Skeletal muscle cell (primary cell): ENCODE results near the gene TMEM31.
"Not testable (repeated sequence)": the region's sequence is repeated elsewhere in the genome, so short reads cannot be mapped to it uniquely, and the experiment has no call there.

Experiments used
- DNase-seq: peaks from one replicate; pipeline ENCODE4 v3.0.0-alpha.2; 2010; ENCODE audit warnings: low read depth
- H3K4me3 ChIP-seq: 2 replicates; pipeline ENCODE4 v1.5.1; 2011; ENCODE audit warnings: low read depth, mild to moderate bottlenecking, control low read depth, low read length, moderate library complexity

Gene TMEM31

GRCh38 chrX:103718120-103718519 lies 7.4 kb downstream of the TMEM31 start:
- no peak for DNase-seq
- no peak overlapping the region for H3K4me3 ChIP-seq

- no peak for DNase-seq
- no peak overlapping the region for H3K4me3 ChIP-seq
These were observed 11.8 kb downstream of the TMEM31 start for GRCh38 chrX:103722505-103722904.

DNA sequence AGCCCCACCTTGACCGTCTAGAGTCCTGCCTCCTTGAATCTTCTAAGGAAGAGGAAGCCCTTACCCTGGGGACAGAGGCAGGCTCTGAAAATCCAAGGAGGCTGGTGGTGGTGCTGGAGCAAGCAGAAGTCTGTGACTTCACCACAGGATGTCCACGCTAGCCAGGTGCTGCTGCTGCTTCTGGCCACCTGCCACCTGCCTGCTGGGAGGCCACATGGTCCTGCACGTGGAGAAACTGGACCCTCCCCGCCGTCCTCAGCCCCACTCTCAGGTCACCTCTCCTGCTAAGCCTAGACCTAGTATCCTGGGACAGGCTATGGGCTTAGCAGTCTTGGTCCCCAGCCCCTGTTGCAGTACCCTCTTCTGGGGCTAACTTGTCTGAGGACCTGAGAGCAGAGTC lies 15.8 kb downstream of the TMEM31 start:
- H3K4me3 ChIP-seq, result no peak overlapping the region

DNA sequence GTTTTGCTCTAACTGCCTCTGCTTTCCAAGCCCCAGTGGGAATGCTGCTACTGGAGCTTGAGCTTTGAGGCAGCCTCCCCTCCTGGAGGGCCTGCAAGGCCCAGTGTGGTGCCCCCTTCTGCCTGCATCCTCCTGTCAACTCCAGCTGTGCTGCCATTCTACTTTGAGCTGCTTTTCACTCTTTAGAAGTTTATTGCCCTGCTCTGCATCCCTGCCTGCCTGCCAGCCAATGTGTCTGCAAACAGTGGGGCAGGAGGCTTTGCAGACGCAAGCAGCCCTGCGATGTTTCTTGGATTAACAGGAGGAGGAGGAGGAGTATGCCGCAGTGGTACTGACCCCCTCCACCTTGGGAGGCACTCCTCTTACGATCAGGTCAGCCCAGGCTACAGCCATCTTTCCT lies 16.4 kb downstream of the TMEM31 start:
- DNase-seq, result no peak
- no peak overlapping the region for H3K4me3 ChIP-seq

More for the DNA sequence above, 15.8 kb downstream of the TMEM31 start:
- no peak for DNase-seq

DNA sequence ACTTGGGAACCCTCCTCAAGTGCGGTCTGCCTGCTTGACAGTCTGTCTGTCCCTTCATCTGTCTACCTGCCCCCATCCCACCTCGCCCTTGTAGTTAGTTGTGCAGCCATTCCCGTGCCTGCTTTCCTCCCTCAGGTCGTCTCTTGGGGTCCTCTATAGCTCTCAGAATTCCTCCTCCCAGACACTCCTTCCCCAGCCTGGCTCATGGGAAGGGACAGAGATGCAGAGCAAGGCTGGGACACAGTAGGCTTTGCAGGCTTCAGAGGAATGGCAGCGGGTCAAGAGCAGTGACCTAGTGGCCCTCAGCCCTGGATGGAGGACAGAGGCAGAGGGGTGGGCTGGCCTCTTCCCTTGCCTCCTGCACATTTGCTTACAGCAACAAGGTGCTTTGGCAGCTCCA lies 18.3 kb downstream of the TMEM31 start:
- no peak for DNase-seq

DNA sequence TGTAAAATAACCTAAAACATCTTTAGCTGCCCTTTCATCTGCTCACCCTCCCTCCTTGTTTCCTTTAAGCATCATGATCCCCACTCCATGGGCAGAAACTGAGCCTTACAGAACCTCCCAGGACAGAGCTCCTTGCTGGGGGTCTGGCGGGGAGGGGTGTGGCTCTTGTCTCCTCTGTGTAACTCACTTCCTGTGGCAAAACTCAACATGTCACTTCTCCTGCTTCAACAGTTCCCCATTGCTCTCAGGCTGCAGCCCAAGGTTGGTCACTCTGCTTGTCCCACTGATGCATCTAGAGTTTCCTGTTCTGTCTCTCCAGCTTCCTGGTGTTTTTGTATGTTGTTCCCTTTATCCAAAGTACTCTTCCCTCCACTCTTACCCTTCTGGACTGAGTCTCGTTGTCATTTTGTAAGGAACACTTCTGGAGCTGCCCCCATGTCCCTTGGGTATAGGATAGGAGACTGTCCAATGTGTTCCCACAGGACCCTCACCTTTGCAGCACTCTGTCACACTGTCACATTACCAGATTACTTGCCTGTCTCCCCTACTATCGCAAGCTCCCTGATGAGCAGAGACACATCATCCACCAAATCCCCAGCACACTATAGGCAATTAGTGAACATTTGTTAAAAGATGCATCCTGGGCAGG lies 19.6 kb downstream of the TMEM31 start:
- DNase-seq, result no peak
- H3K4me3 ChIP-seq, result no peak overlapping the region

More for the DNA sequence above, 18.3 kb downstream of the TMEM31 start:
- no peak overlapping the region for H3K4me3 ChIP-seq

DNA sequence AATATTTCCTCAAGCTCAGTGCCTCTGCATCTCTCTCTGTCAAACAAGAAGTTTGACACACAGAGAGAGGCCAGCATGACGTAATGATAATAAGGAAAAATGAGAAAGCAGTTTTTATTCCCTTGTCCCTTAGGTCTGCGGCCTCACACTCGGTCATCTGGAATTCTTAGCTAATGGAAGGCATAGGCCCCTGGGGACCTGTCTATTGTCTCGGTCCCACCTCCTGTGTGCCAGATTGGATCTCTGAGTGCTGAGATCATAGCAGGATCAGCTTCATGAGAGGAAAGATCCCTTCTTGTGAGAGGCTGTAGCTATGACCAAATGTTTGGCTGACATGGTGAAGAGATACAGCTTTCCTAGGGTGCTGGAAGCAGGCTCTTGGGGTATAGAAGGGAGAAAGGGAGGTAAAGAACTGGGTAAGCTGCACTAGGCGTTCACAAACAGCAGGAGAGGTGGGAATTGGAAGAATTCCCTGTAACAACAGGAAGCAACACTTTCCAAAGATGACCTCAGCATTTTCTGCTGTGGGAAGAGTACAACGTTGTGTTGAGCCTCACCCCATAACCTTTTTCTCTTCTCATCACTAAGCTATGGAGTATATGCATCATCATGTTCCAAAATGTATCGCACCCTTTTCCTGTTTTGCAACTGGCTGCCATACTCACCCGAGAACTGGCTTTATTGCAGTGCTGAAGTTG lies 20.2 kb downstream of the TMEM31 start:
- no peak overlapping the region for H3K4me3 ChIP-seq
- DNase-seq, result peak; percentile 90

DNA sequence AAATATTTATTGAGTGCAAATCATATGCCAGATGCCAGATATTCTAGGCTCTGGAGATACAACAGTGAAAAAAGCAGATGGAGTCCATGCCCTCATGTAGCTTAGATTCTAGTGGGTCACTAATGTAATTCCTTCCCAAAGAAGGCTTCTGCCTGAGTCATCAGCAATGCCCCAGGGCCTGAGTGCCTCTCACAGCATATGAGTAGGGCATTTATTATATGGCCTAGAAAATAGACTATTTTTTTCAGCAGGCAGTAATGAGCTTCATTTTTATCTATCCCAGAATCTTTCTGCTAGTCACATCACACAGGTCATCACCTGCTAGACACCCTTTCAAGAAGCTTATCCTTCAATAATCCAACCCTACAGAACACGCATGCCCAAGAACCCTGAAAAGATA lies 22.3 kb downstream of the TMEM31 start:
- no peak overlapping the region for H3K4me3 ChIP-seq
- no peak for DNase-seq

DNA sequence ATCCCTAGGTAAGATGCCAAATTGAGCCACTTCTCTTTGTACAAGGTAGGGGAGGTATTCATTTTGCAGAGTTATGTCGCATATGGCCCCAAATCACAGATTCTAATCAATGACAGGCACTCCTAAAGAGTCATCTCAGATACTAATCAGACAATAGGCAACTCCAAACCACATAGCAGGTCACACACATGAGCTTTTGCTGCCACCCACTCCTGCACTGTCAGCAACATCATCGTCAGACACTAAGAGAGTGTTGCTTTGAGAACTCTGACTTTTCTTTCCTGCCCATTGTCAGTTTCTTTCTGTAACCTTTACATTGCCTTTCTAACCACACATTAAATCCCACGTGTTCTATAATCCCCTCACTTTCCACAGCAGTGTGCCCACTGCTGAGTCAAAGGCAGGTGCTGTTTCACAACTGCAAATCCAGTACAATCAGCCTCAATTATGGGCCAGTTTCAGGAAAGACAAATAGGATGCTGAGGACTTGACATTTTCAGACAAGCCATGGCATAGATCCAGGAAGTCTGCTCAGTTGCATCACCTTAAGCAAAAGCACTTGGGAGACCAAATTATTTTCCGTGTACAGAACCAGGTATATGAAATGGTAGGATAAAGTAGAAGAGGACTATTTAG lies 23.5 kb downstream of the TMEM31 start:
- DNase-seq, result peak; percentile 78
- no peak overlapping the region for H3K4me3 ChIP-seq

DNA sequence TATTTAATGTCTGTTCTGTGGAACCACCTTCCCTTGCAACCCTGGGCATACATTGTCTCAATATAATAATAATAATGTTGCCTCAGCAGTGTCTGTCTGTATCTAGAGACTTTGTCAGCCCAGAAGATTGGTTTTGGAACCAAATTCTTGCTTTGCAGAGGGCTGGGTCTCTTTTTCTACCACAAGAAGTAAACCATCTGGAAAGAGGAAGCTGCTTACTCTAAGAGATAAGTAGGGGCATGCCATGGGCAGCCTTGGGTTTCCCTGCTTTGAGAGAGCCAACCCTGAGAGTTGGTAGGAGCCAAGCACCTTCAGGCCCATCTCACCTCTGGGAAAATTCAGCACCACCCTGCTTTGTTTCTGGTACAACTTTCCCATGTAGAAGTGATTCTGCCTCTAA lies 27.0 kb downstream of the TMEM31 start:
- no peak overlapping the region for H3K4me3 ChIP-seq
- DNase-seq, result no peak

GRCh38 chrX:103739421-103739820 lies 28.7 kb downstream of the TMEM31 start:
- DNase-seq, result no peak
- H3K4me3 ChIP-seq, result no peak overlapping the region

- DNase-seq, result no peak
- no peak overlapping the region for H3K4me3 ChIP-seq
These were observed 31.2 kb downstream of the TMEM31 start for GRCh38 chrX:103741879-103742278.

- no peak for DNase-seq
- H3K4me3 ChIP-seq, result no peak overlapping the region
These were observed 31.6 kb downstream of the TMEM31 start for GRCh38 chrX:103742339-103742738.

DNA sequence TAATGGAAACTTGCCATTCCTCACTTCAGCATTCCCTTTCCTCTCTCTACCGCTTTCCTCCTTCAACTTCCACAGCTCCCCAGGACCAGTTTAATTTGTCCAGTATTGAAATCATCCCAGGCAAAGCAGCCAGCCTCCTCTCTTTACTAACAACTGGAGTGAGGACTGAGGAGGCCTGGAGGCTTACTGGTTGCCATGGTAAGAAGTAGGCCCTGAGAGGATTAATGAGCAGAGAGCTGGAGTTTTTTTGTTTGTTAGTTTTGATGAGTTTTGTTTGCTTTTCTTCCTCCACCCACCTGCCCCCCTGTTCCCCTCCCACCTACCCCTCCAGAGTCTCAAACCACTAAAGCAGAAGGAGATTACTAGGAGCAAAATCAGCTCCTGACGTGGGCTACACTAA lies 36.5 kb downstream of the TMEM31 start:
- no peak for DNase-seq
- H3K4me3 ChIP-seq, result no peak overlapping the region

GRCh38 chrX:103754401-103754800 lies 43.7 kb downstream of the TMEM31 start:
- DNase-seq, result no peak
- no peak overlapping the region for H3K4me3 ChIP-seq

DNA sequence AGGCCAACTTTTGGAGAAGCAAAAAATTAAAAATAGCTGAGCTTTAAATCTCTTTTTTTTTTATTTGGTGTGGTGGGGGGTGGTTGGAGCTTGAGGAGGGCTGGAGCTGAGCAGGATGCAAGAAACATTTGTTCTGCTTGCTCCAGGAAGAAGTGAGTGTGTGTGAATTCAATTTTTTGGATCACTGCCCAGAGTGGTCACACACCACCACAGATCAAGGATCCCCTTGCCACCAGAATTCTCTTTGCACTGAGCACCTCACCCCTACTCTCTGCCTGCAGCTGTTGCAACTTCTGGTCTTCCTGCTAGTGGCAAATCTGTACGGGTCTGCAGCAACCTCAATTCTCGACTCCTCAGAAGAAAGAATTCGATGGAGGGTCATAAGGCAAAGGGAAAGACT lies 46.0 kb downstream of the TMEM31 start:
- H3K4me3 ChIP-seq, result no peak overlapping the region
- no peak for DNase-seq

DNA sequence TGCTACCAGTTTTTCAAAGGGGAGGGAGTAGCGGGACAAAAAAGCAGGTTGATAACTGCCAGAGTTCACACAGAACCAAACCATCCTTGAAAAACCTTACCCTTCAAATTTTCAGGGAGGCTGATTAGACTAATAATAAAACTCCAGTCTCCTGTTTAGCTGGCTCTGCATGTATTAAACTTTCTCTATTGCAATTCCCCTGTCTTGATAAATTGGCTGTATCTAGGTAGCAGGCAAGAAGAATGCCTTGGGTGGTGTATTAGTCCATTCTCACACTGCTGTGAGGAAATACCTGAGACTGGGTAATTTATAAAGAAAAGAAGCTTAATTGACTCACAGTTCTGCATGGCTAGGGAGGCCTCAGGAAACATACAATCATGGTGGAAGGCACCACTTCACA lies 47.8 kb downstream of the TMEM31 start:
- H3K4me3 ChIP-seq, result no peak overlapping the region
- DNase-seq, result no peak

DNA sequence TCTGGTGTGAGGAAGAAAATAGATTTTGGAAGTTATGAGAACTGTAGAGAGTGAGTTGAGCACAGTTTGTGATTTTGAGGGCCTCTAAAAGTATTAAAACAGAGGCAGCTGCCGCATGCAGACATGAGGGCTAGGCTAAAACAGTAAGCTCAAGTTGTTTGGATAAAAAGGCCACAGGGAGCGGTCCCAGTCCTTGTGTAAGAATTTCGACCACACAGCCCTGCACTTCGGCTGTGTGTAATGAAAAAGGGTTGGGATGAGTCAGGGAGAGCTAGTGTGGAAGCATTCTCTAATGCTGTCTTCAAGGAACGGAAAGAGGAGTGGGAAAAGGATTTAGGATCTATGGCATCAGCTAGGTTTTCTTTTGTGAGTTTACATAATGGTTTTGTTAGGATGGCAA lies 52.8 kb downstream of the TMEM31 start:
- not testable (repeated sequence) for H3K4me3 ChIP-seq, DNase-seq
